Measurements from ENCODE around the gene RNF135.
"Not testable (repeated sequence)": the region's sequence is repeated elsewhere in the genome, so short reads cannot be mapped to it uniquely, and the experiment has no call there.

The RNF135 gene

DNA sequence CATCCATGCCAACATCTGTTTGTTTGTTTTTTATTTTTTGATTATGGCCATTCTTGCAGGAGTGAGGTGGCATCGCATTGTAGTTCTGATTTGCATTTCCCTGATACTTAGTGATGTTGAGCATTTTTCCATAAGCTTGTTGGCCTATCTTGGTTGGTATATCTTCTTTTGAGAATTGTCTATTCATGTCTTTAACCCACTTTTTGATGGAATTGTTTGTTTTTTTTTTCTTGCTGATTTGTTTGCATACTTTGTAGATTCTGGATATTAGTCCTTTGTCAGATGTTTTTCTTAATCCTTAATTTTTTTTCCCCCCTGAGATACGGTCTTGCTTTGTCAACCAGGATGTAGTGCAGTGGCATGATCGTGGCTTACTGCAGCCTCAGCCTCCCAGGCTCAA lies 43.0 kb downstream of the RNF135 start:
- DNase-seq (ENCODE audit: insufficient read length, low spot score) (no peak), FAIRE-seq (no peak)
- no peak for TF ChIP-seq POLR2AphosphoS5 (IDR thresholded peaks at IDR 0.05; ENCODE audit: low read depth, low read length)
- TF ChIP-seq POLR2A (IDR thresholded peaks at IDR 0.05; ENCODE audit: low read depth, low read length), result no peak
- TF ChIP-seq SPI1 (IDR thresholded peaks at IDR 0.05; ENCODE audit: low read depth, low read length), result no peak
- no peak for TF ChIP-seq POU2F2 (IDR thresholded peaks at IDR 0.05; ENCODE audit: low read depth, low read length)
- no peak for TF ChIP-seq TAF1 (IDR thresholded peaks at IDR 0.05; ENCODE audit: low read depth, low read length)
- no peak for TF ChIP-seq PAX5 (IDR thresholded peaks at IDR 0.05; ENCODE audit: insufficient read depth, low read length, severe bottlenecking)

DNA sequence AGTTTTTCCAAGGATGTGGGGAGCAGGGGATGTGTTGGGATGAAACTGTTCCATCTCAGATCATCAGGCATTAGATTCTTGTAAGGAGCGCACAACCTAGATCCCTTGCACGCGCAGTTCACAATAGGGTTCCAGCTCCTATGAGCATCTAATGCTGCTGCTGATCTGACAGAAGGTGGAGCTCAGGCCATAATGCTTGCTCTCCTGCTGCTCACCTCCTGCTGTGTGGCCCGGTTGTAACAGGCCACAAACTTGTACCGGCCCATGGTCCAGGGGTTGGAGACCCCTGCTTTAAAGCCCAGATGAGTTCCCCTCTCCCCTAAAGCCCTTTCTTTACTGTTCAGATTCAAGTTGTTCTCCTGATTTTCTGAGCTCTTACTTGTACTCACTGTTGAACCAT lies 44.8 kb downstream of the RNF135 start:
- TF ChIP-seq TAF1 (IDR thresholded peaks at IDR 0.05; ENCODE audit: low read depth, low read length), result no peak
- TF ChIP-seq POU2F2 (IDR thresholded peaks at IDR 0.05; ENCODE audit: low read depth, low read length), result no peak
- TF ChIP-seq SPI1 (IDR thresholded peaks at IDR 0.05; ENCODE audit: low read depth, low read length), result no peak
- TF ChIP-seq PAX5 (IDR thresholded peaks at IDR 0.05; ENCODE audit: insufficient read depth, low read length, severe bottlenecking), result no peak
- TF ChIP-seq POLR2AphosphoS5 (IDR thresholded peaks at IDR 0.05; ENCODE audit: low read depth, low read length), result no peak
- no peak for TF ChIP-seq POLR2A (IDR thresholded peaks at IDR 0.05; ENCODE audit: low read depth, low read length)
- FAIRE-seq (no peak), DNase-seq (ENCODE audit: insufficient read length, low spot score) (no peak)

DNA sequence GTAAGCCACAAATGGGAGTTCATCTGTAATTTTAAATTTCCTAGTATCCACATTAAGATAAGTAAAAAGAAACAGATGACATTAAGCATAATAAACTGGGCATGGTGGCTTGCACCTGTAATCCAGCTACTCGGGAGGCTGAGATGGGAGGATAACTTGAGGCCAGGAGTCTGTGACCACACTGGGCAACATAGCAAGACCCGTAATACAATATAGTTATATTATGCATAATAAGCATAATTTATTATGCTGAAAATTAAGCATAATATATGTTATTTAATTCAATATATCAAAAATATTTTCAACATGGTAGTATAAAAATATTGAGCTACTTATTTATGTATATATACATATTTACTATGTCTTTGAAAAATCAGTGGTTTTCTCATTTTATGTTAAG lies 48.2 kb downstream of the RNF135 start:
- TF ChIP-seq POLR2A (IDR thresholded peaks at IDR 0.05; ENCODE audit: low read depth, low read length), result no peak
- no peak for TF ChIP-seq PAX5 (IDR thresholded peaks at IDR 0.05; ENCODE audit: insufficient read depth, low read length, severe bottlenecking)
- no peak for TF ChIP-seq TAF1 (IDR thresholded peaks at IDR 0.05; ENCODE audit: low read depth, low read length)
- TF ChIP-seq POLR2AphosphoS5 (IDR thresholded peaks at IDR 0.05; ENCODE audit: low read depth, low read length), result no peak
- no peak for TF ChIP-seq SPI1 (IDR thresholded peaks at IDR 0.05; ENCODE audit: low read depth, low read length)
- no peak for TF ChIP-seq POU2F2 (IDR thresholded peaks at IDR 0.05; ENCODE audit: low read depth, low read length)
- DNase-seq (ENCODE audit: insufficient read length, low spot score), result no peak
- FAIRE-seq, result no peak

DNA sequence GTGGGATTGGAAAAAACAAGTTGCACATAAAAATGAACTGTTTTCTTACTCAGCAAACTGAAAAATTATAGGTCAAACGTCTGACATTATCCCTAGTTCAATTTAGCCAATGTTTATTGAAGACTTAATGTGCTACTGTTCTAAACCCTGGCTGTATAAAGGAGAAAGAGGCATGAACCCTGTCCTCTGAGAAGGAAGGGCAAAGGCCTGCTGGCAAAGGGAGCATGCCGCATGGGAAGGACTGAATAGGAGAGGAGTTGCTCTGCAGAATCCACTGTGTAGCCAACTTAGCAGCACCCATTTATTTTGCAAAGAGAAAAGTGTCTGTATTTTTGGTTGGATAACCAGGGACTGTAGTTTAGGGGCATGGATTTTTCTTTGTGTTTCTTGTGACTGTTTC lies 52.3 kb downstream of the RNF135 start:
- FAIRE-seq; DNase-seq (ENCODE audit: insufficient read length, low spot score): not testable (repeated sequence)

GRCh38 chr17:31031841-31032240 lies 61.0 kb downstream of the RNF135 start:
- TF ChIP-seq PAX5 (IDR thresholded peaks at IDR 0.05; ENCODE audit: insufficient read depth, low read length, severe bottlenecking), result no peak
- TF ChIP-seq TAF1 (IDR thresholded peaks at IDR 0.05; ENCODE audit: low read depth, low read length), result no peak
- TF ChIP-seq SPI1 (IDR thresholded peaks at IDR 0.05; ENCODE audit: low read depth, low read length), result no peak
- TF ChIP-seq POLR2AphosphoS5 (IDR thresholded peaks at IDR 0.05; ENCODE audit: low read depth, low read length), result no peak
- TF ChIP-seq POU2F2 (IDR thresholded peaks at IDR 0.05; ENCODE audit: low read depth, low read length), result no peak
- TF ChIP-seq POLR2A (IDR thresholded peaks at IDR 0.05; ENCODE audit: low read depth, low read length), result no peak
- DNase-seq (ENCODE audit: insufficient read length, low spot score) (no peak), FAIRE-seq (no peak)

GRCh38 chr17:31035611-31036010 lies 64.8 kb downstream of the RNF135 start:
- DNase-seq (ENCODE audit: insufficient read length, low spot score); FAIRE-seq: not testable (repeated sequence)

DNA sequence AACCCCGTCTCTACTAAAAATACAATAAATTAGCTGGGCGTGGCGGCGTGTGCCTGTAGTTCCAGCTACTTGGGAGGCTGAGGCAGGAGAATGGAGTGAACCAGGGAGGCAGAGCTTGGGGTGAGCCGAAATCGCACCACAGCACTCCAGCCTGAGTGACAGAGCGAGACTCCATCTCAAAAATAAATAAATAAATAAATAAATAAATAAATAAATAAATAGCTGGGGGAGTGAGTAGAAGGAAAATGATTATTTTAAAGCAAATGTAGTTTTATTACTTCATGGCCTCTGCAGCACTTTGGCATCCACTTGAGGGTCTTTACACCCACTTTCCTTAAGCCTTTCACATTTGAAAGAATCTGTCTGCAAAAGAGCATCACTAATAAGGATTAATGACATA lies 70.0 kb downstream of the RNF135 start:
- DNase-seq (ENCODE audit: insufficient read length, low spot score); FAIRE-seq: not testable (repeated sequence)

GRCh38 chr17:31042378-31042777 lies 71.5 kb downstream of the RNF135 start:
- not testable (repeated sequence) for FAIRE-seq; DNase-seq (ENCODE audit: insufficient read length, low spot score)

GRCh38 chr17:31046856-31047425 lies 76.1 kb downstream of the RNF135 start:
- FAIRE-seq; DNase-seq (ENCODE audit: insufficient read length, low spot score): not testable (repeated sequence)

DNA sequence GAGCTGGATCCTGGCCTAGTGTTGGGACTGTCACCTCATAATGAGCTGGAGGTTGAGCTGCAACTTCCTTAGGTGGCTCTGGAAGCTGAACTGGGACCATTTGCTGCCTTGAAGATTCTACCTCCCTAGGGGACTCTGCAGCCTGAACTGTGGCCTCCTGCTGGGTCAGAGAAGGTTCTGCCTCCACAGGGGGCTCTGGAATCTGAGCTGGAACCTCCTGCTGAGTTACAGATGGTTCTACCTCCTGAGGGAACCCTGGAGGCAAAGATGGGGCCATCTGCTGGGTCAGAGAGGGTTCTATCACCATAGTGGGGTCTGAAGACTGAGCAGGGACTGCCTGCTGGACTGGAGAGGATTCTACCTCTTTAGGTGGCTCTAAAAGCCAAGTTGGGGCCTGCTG lies 77.3 kb downstream of the RNF135 start:
- TF ChIP-seq SPI1 (IDR thresholded peaks at IDR 0.05; ENCODE audit: low read depth, low read length) (no peak), POU2F2 (IDR thresholded peaks at IDR 0.05; ENCODE audit: low read depth, low read length) (no peak), PAX5 (IDR thresholded peaks at IDR 0.05; ENCODE audit: insufficient read depth, low read length, severe bottlenecking) (no peak), POLR2A (IDR thresholded peaks at IDR 0.05; ENCODE audit: low read depth, low read length) (no peak), TAF1 (IDR thresholded peaks at IDR 0.05; ENCODE audit: low read depth, low read length) (no peak), POLR2AphosphoS5 (IDR thresholded peaks at IDR 0.05; ENCODE audit: low read depth, low read length) (no peak)
- DNase-seq (ENCODE audit: insufficient read length, low spot score) (no peak), FAIRE-seq (no peak)

DNA sequence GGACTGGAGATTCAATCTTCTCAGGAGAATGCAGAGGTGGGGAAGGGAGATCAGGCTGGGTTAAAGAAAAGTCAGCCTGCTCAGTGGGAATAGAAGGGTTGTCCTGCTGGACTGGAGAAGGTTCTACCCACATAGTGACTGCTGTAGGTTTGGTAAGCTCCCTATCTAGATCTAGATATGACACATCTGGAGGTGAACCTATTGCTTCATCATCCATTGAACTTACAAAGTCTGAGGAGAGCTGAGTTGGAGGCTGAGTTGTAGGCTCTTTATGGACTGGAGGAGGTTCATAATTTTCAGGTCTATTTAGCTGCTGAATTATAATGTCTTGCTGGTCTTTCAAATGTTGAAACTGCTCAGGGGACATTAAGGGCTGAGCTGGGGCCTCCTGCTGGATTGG lies 77.9 kb downstream of the RNF135 start:
- FAIRE-seq (no peak), DNase-seq (ENCODE audit: insufficient read length, low spot score) (no peak)
- TF ChIP-seq PAX5 (IDR thresholded peaks at IDR 0.05; ENCODE audit: insufficient read depth, low read length, severe bottlenecking), result no peak

Measured in GM12891 (cell line).